ENCODE results near the gene DHRS12.

GRCh38 chr13:51742031-51742430 is 61.9 kb downstream of the DHRS12 start:
- TF ChIP-seq CTCF (conservative IDR thresholded peaks at IDR 0.05) = no peak
- no peak for TF ChIP-seq EZH2 (IDR thresholded peaks at IDR 0.05; ENCODE audit: low read depth)

Measured in PC-9 (cell line).